Measurements from ENCODE around the gene LILRA6. TPM values are rescaled to one million over a fixed set of nuclear protein-coding genes. Genes with fewer than 3 reads are reported as not detected.

The LILRA6 gene
- total and polyA plus RNA-seq, 2 of the 13 experiments (the other 11 are each of a cell fraction or from before 2014, with no cell fraction given) = not detected

GRCh38 chr19:54231077-54231931 is 11.3 kb downstream of the LILRA6 start (continued):
- 0 out of 2 replicates have a peak, but pooled peaks have one; percentile 45 for TF ChIP-seq SIN3B (IDR thresholded peaks at IDR 0.05; ENCODE audit: low read length)
- TF ChIP-seq RBAK (CRISPR knock-in tag; IDR thresholded peaks at IDR 0.05) = no peak
- peak; percentile 59 for TF ChIP-seq KAT8 (CRISPR knock-in tag; IDR thresholded peaks at IDR 0.05)
- TF ChIP-seq ZNF549 (CRISPR knock-in tag; IDR thresholded peaks at IDR 0.05) = no peak
- TF ChIP-seq ZNF546 (CRISPR knock-in tag; conservative IDR thresholded peaks at IDR 0.05) = no peak
- no peak for TF ChIP-seq ZNF577 (CRISPR knock-in tag; IDR thresholded peaks at IDR 0.05; ENCODE audit: borderline replicate concordance, low read depth)
- no peak for TF ChIP-seq ZNF124 (CRISPR knock-in tag; IDR thresholded peaks at IDR 0.05)
- 0 out of 2 replicates have a peak, but pooled peaks have one; percentile 49 for TF ChIP-seq MYPOP (CRISPR knock-in tag; IDR thresholded peaks at IDR 0.05)
- no peak for TF ChIP-seq ZNF580 (CRISPR knock-in tag; IDR thresholded peaks at IDR 0.05; ENCODE audit: borderline replicate concordance, low read depth)
- no peak for TF ChIP-seq ZNF556 (CRISPR knock-in tag; IDR thresholded peaks at IDR 0.05; ENCODE audit: borderline replicate concordance)
- TF ChIP-seq SIX4 (CRISPR knock-in tag; IDR thresholded peaks at IDR 0.05) = no peak
- TF ChIP-seq PHF8 (CRISPR knock-in tag; IDR thresholded peaks at IDR 0.05) = no peak
- no peak for TF ChIP-seq HOMEZ (CRISPR knock-in tag; IDR thresholded peaks at IDR 0.05; ENCODE audit: low read depth)
- no peak for TF ChIP-seq PAX8 (CRISPR knock-in tag; IDR thresholded peaks at IDR 0.05; ENCODE audit: borderline replicate concordance)
- TF ChIP-seq EZH2 (conservative IDR thresholded peaks at IDR 0.05; ENCODE audit: low read depth, low read length) = no peak
- TF ChIP-seq POLR2A (IDR thresholded peaks at IDR 0.05; ENCODE audit: insufficient read depth in 1 of 2, low read depth in 2 of 2, low read length in 2 of 2) = no peak
- TF ChIP-seq ARID3A (IDR thresholded peaks at IDR 0.05; ENCODE audit: low read depth, low read length) = 0 out of 2 replicates have a peak, but pooled peaks have one; percentile 15
- TF ChIP-seq ZKSCAN1 (IDR thresholded peaks at IDR 0.05; ENCODE audit: low read length) = no peak
- TF ChIP-seq STAT6 (CRISPR knock-in tag; IDR thresholded peaks at IDR 0.05; ENCODE audit: borderline replicate concordance) = no peak; the same call in 1 of the 2 replicates
- TF ChIP-seq ZBTB38 (CRISPR knock-in tag; IDR thresholded peaks at IDR 0.05) = peak; percentile 82; the same call in 1 of the 2 replicates
- no peak for TF ChIP-seq ZNF572 (CRISPR knock-in tag; IDR thresholded peaks at IDR 0.05)
- TF ChIP-seq ZNF562 (CRISPR knock-in tag; IDR thresholded peaks at IDR 0.05; ENCODE audit: borderline replicate concordance) = no peak
- no peak for TF ChIP-seq ZNF569 (CRISPR knock-in tag; IDR thresholded peaks at IDR 0.05; ENCODE audit: borderline replicate concordance)

All from HepG2 (cell line).